Measurements from ENCODE around the gene BCL3.

BCL3 gene

GRCh38 chr19:44755219-44755618 lies 6.7 kb downstream of the BCL3 start:
- H3K4me3 ChIP-seq (ENCODE audit: low read depth, low read length) = no peak overlapping the region
- no peaks in the 10 kb centered on the region for H3K36me3 ChIP-seq (ENCODE audit: control insufficient read depth, insufficient read depth, low read length)
- H3K9me3 ChIP-seq (ENCODE audit: control insufficient read depth, low read length) = no peaks in the 10 kb centered on the region
- peak overlapping the region; percentile 83 for H3K27ac ChIP-seq
- no peak overlapping the region for H3K9ac ChIP-seq
- peaks cover 5% of the 10 kb centered on the region for H3K79me2 ChIP-seq
- TF ChIP-seq CTCF (IDR thresholded peaks at IDR 0.05) = no peak
- H3K27me3 ChIP-seq (ENCODE audit: control insufficient read depth, insufficient read depth, low read length) = no peaks in the 10 kb centered on the region
- H3K4me1 ChIP-seq = peaks cover 26% of the 10 kb centered on the region
- no peak overlapping the region for H3K4me2 ChIP-seq (ENCODE audit: low read length)
- no peak overlapping the region for H2AFZ ChIP-seq

DNA sequence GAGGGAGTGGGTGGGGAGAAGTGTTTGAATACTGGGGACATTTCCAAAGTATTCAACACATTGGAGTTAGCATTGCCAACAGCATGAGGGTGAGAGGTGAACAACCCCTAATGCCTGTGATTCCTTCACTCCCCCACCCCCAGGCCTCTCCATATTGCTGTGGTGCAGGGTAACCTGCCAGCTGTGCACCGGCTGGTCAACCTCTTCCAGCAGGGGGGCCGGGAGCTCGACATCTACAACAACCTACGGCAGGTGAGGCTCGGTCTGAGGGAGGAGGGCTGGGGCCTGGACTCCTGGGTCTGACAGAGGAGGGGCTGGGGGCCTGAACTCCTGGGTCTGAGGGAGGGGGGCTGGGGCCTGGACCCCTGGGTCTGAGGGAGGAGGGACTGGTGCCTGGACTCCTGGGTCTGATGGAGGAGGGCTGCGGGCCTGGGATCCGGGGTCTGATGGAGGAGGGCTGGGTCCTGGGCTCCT lies 7.6 kb downstream of the BCL3 start:
- H3K27me3 ChIP-seq (ENCODE audit: control insufficient read depth, insufficient read depth, low read length) = no peaks in the 10 kb centered on the region
- no peaks in the 10 kb centered on the region for H3K36me3 ChIP-seq (ENCODE audit: control insufficient read depth, insufficient read depth, low read length)
- peaks cover 22% of the 10 kb centered on the region for H3K4me1 ChIP-seq
- no peak overlapping the region for H3K4me3 ChIP-seq (ENCODE audit: low read depth, low read length)
- no peaks in the 10 kb centered on the region for H3K9me3 ChIP-seq (ENCODE audit: control insufficient read depth, low read length)
- H2AFZ ChIP-seq = no peak overlapping the region
- no peak overlapping the region for H3K27ac ChIP-seq
- no peak for TF ChIP-seq CTCF (IDR thresholded peaks at IDR 0.05)
- peaks cover 3% of the 10 kb centered on the region for H3K79me2 ChIP-seq
- no peak overlapping the region for H3K9ac ChIP-seq
- H3K4me2 ChIP-seq (ENCODE audit: low read length) = no peak overlapping the region

DNA sequence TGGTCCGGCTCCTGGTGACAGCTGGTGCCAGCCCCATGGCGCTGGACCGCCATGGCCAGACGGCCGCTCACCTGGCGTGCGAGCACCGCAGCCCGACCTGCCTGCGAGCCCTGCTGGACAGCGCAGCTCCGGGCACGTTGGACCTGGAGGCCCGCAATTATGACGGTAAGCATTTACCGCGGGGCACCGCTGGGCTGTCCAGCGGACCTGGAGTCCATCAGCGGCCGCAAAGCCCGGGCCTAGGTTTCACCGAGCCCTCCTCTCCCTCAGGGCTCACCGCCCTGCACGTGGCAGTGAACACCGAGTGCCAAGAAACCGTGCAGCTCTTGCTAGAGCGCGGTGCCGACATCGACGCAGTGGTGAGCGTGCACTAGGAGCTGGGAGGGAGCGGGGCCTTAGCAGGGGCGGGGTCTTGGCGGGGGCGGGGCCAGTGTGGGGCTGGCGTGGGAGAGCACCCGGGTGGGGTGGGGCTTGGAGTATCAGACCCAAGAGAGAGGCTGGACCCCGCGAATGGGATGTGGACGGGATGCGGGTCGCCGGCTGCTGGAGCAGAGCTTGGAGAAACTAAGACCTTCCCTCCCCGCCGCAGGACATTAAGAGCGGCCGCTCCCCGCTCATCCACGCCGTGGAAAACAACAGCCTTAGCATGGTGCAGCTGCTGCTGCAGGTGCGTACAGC lies 8.7 kb downstream of the BCL3 start:
- Histone ChIP-seq H3K27me3 (ENCODE audit: control insufficient read depth, insufficient read depth, low read length) (no peaks in the 10 kb centered on the region), H3K27ac (peak overlapping the region; percentile 43), H3K9me3 (ENCODE audit: control insufficient read depth, low read length) (no peaks in the 10 kb centered on the region), H3K79me2 (peaks cover 3% of the 10 kb centered on the region), H3K4me1 (peaks cover 22% of the 10 kb centered on the region), H3K4me2 (ENCODE audit: low read length) (peak overlapping the region; percentile 96), H3K9ac (no peak overlapping the region), H3K36me3 (ENCODE audit: control insufficient read depth, insufficient read depth, low read length) (no peaks in the 10 kb centered on the region), H3K4me3 (ENCODE audit: low read depth, low read length) (peak overlapping the region; percentile 80), H2AFZ (peak overlapping the region; percentile 87)
- no peak for TF ChIP-seq CTCF (IDR thresholded peaks at IDR 0.05)

- peaks cover 16% of the 10 kb centered on the region for H3K4me1 ChIP-seq
Measured at GRCh38 chr19:44757735-44758505, 9.4 kb downstream of the BCL3 start.

More at GRCh38 chr19:44757735-44758505, 9.4 kb downstream of the BCL3 start:
- TF ChIP-seq CTCF (IDR thresholded peaks at IDR 0.05) = peak; percentile 51
- Histone ChIP-seq H3K4me3 (ENCODE audit: low read depth, low read length) (peak overlapping the region; percentile 80), H3K36me3 (ENCODE audit: control insufficient read depth, insufficient read depth, low read length) (no peaks in the 10 kb centered on the region), H3K9me3 (ENCODE audit: control insufficient read depth, low read length) (no peaks in the 10 kb centered on the region), H3K27me3 (ENCODE audit: control insufficient read depth, insufficient read depth, low read length) (no peaks in the 10 kb centered on the region), H3K9ac (no peak overlapping the region), H3K79me2 (no peaks in the 10 kb centered on the region), H3K27ac (peak overlapping the region; percentile 43), H2AFZ (peak overlapping the region; percentile 87), H3K4me2 (ENCODE audit: low read length) (peak overlapping the region; percentile 96)

Measured in parathyroid adenoma (tissue), 2 donors.